Measurements from ENCODE around the gene HOMER1.

DNA sequence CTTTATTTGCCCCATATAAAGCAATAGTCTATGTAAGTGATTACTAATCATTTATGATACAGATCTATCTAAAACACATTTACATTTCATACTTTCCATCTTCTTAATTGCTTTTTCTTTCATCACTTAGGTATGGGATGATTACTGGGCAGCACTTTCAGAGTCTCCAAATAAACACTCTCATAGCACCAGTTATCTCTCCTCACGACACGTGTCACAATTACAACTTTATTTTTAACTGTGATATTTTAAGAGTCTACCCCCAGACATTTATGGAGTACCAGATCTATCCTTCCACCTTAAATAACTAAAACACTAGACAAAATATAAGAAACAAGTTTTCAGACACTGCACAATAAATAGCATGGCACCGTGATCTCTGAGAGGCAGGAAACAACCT, 32.9 kb downstream of the HOMER1 start:
- TF ChIP-seq TAF1 (IDR thresholded peaks at IDR 0.05; ENCODE audit: borderline replicate concordance, low read depth, low read length) (no peak), POLR2AphosphoS5 (IDR thresholded peaks at IDR 0.05; ENCODE audit: low read depth, low read length) (no peak)
